GM19438 (cell line): Measurements from ENCODE around the gene CNOT1.
A peak's percentile ranks its signal among the peaks of the same experiment; 100 is the strongest.

Experiments
- ATAC-seq: cut with Tn5 transposase; IDR thresholded peaks from one replicate; pipeline ENCODE4 v1.9.1; 2021; ENCODE audit warnings: low read depth; ENCODE audit not compliant: unreplicated experiment

CNOT1 gene

GRCh38 chr16:58506241-58507194 lies 123.1 kb downstream of the CNOT1 start:
- ATAC-seq, result no peak

GRCh38 chr16:58503863-58504688 lies 125.5 kb downstream of the CNOT1 start:
- no peak for ATAC-seq

GRCh38 chr16:58503166-58503862 lies 126.3 kb downstream of the CNOT1 start:
- ATAC-seq, result no peak

- ATAC-seq, result no peak
Observed at GRCh38 chr16:58502217-58502921, 127.3 kb downstream of the CNOT1 start.

GRCh38 chr16:58501242-58502131 lies 128.1 kb downstream of the CNOT1 start:
- ATAC-seq, result no peak

- no peak for ATAC-seq
Observed at GRCh38 chr16:58500430-58501241, 129.0 kb downstream of the CNOT1 start.

GRCh38 chr16:58499615-58500351 lies 129.8 kb downstream of the CNOT1 start, which contains the start of gene NDRG4:
Gene NDRG4 (plus strand): TSS chr16:58500143. CDS start chr16:58500249, 106 bp downstream.
- ATAC-seq, result peak; percentile 56

GRCh38 chr16:58499092-58499511 lies 130.5 kb downstream of the CNOT1 start:
- ATAC-seq, result no peak

GRCh38 chr16:58498341-58499091 lies 131.1 kb downstream of the CNOT1 start:
- no peak for ATAC-seq

- no peak for ATAC-seq
Observed at GRCh38 chr16:58497935-58498334, 131.7 kb downstream of the CNOT1 start.

GRCh38 chr16:58497468-58497867 lies 132.2 kb downstream of the CNOT1 start:
- no peak for ATAC-seq

- ATAC-seq, result no peak
Observed at GRCh38 chr16:58495521-58496331, 133.9 kb downstream of the CNOT1 start.

- peak; percentile 64 for ATAC-seq
Observed at GRCh38 chr16:58494981-58495520, 134.6 kb downstream of the CNOT1 start.

GRCh38 chr16:58493756-58494431 lies 135.7 kb downstream of the CNOT1 start:
- no peak for ATAC-seq

- no peak for ATAC-seq
Observed at GRCh38 chr16:58492735-58493134, 136.9 kb downstream of the CNOT1 start.
